T1000 (cell line): ENCODE measurements around the gene LIPJ.

ENCODE experiments used
- DNase-seq: peaks from one replicate; lab custom pipeline; 2025; ENCODE audit warnings: mixed read lengths; lab: John Stamatoyannopoulos, UW

LIPJ gene

DNA sequence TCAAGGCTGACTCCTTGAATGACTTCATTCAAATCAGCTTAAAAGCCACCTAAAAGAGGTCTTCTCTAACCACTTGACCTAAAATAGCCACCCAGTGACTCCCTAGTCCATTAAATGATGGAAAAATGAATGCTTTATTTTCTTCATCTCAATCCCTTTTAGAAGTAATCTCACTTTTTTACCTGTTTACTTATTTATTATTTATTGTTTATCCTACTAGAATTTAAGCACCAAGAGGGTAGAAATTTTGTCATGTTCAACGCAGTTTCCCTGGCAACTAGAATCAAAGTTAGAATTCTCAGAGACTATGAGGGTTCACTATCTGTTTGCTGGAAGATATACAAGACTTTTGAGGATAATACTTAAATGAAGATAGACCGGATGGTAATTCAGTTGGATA lies at the start of gene LIPJ:
Gene LIPJ (plus strand): TSS at position 301 of the 400 bp plus-strand sequence. CDS start 3,926 bp downstream, outside the sequence.
- DNase-seq, result no peak

DNA sequence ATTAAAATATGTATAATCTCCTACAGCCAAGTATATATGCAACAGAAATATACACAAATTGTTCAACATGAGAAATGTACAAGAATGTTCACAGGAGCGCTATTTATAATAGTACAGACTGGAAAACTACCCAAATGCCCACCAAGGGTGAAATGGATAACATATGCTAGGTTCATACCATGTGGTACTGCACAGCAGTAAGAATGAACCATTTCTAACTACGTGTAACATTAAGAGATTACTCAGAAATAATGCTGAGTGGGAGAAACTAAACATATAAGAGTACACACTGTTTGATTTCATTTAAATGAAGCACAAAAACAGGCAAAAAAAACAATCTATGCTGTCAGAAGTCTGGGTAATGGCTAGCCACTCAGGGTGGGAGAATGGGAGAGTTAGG lies 49.2 kb upstream of the LIPJ start:
- DNase-seq, result no peak

- no peak for DNase-seq
Measured at GRCh38 chr10:88538048-88538447, 48.5 kb upstream of the LIPJ start.

DNA sequence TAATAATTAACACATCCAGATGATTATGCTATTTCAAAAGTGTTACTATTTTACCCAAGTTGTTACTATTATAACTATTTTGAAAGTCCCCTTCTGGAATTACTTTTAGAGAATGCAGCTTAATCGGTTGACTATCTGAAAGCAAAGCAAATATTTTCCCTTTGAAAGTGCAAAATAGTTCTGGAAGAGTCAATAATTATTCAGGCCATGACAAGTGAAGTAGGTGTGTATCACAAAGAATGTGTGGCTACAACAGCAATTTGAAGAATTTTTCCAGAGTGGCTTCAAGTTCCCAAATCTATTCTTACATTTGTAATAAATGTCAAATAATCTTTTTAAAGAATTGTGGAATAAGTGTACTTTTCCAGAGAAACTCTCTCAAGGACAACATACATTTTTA lies 46.2 kb upstream of the LIPJ start:
- no peak for DNase-seq

DNA sequence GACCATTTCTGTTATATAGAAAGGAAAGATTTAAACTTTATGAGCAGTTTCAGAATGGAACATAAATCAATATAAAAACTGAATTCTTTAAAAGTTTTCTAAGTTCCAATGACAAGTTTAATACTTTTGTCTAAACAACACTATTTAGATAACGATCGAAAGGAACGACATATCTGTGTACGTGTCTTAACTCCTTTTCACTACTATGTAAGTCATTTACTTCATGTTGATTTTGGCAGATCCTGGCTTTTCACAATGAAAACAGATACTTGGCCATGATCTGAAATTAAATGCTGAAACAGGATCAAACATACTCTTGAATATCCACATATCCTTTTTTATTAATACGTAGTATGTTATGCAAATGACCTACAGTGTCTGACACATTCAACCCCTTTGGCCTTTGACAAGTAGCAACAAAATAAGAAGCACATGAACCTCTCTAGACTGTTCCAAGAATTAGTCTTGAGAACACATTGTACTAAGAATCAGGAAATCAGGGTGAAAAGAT lies 45.4 kb upstream of the LIPJ start:
- no peak for DNase-seq

DNA sequence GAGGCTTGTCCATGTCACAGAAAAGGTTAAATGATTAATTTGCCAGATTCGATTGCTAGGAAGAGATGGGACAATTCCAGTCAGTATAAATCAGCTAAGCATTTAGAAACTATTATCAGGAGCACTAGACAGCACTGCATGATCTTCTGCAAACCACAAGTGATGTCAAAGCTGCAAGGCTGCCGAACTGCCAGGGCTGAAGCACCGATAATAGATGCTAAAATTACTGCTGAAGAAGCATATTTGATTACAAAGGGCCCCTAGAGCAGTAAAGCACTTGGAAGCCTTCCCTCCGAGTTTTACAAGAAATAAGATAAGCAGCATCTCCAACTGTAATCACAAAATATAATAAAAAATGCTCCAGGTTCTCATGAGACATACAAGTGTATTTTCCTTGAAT lies 44.0 kb upstream of the LIPJ start:
- no peak for DNase-seq

DNA sequence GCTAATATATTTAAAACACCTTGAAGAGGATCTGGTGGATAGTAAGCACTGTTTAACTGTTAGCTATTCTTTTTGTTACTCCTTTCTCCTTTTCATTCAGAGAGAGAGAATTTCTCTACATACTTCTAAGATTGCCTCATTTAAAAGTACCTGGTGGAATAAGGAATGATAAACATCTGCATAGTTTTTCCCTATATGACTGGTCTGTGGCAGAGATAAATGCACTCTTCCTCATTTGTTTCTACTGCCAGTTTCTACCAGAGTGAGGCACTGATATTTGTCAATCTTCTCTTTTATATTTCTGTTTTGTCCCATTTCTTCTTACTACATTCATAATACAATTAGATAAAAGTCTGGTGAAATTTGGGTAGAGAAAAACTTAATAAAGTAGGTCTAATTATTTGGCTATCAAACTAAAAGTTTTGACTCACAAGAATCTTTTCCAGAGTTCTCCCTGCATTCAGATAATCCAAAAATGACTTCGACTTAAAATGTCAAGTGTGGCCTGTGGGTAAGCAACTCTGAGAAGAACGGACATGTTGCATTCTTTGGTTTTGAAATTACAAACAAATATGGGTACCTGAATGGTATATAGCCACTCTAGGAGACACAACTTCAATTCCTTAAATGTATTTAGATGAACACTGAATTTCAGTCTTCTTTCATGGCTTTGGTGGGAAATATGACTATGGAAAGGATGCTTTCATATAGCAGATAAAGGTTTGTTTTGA lies 42.3 kb upstream of the LIPJ start:
- DNase-seq, result no peak

DNA sequence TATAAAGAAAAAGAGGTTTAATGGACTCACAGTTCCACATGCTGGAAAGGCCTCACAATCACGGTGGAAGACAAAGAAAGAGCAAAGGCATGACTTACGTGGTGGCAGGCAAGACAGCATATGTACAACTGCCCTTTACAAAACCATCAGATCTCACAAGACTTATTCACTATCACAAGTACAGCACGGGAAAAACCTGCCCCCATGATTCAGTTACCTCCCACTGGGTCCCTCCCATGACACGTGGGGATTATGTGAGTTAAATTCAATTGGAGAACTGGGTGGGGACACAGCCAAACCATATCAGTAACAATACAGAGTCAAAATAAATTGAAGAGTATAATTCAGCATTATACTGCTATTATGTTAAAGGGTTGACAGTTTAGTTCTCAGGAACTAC lies 41.2 kb upstream of the LIPJ start:
- DNase-seq, result no peak

- DNase-seq, result no peak
Measured at GRCh38 chr10:88546497-88546896, 40.1 kb upstream of the LIPJ start.

GRCh38 chr10:88551246-88551645 lies 35.3 kb upstream of the LIPJ start:
- DNase-seq, result no peak

DNA sequence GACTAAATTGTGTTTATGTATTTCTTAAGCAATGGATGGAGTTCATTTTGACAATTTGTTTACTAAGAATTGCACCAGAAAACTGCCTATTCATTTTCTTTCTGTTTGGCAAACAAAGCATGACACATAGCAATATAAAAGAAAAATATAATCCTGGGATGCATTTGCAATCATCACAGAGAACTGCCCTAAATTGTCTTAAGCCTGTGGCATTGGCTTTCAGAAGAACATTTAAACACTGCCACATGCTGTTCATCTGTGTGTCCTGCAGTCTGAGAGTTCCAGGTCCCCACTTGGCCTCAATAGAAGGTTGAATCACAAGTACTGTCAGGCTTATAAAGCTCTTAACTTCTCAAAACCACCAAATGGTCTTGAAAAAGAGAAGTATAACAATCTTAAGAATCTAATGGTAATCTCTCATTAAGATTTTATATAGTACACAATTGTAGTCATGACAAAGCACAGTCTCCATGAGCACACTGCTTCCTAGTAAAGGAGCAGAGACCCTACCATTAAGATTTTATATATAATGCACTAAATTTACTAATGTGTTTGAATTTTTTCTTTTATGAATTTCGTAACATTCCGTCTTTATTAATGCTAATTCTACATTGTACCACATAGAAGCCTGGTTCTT lies 33.3 kb upstream of the LIPJ start:
- DNase-seq, result peak; percentile 11

DNA sequence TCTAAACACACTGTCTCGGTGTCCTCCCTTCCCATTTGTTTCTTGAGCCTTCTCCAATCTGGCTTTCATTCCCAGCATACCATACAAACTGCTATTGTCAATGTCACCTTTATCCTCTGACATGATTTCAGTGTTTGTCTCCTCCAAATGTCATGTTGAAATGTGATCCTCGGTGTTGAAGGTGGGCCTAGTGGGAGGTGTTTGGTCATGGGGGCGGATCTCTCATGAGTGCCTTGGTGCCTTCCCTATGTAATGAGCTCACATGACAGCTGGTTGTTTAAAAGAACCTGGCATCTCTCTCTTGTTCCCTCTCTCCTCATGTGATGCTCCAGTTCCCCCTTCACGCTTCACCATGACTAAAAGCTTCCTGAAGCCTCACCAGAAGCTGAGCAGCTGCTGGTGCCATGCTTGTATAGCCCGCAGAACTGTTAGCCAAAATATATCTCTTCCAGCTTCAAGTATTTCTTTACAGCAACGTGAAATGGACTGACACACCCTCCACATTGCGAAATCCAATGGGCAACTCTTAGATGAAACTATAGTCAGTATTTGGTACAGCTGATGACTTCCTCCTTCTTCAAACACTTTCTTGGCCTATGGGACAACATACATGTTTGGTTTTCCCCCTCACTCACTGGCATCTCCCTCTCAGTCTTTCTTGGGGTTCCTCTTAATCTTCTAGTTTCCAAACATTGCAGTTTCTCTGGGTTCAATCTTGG lies 31.2 kb upstream of the LIPJ start:
- no peak for DNase-seq

DNA sequence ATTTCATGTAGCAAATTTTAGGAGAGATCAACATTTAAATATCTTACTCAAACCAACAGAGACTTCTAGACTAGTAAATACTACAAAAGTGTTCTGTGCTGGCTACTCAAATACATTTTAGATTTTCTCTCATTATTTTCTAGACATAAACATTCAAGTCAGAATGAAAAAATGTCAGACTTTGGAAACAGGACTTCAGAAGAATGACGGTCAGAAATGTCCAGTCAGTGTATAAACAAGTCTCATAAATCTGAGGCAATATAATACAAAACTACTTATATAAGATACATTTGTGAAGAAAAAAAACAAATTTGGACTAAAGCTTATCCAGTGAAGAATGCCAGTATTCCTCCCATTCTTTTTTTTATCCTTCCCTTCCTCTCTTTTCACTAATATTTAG lies 29.3 kb upstream of the LIPJ start:
- DNase-seq, result no peak

DNA sequence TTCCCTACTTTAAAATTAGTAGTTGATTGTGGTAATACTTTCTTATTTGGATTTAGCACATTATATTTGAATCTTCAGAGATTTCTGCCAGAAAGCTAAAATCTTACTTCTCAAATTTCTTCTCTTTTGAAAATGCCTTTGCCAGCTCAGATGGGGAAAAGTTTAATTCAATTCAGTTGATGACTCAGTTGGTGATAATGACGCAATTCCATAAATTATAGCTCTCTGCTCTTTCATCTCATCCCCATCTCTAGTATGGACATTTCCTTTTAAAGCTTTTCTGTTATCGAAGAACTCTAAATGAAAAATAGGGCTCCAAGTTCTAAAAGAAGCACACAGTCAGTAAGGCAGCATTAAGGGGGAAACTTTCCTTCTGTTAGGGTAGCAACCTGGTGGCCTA lies 28.9 kb upstream of the LIPJ start:
- DNase-seq, result no peak

DNA sequence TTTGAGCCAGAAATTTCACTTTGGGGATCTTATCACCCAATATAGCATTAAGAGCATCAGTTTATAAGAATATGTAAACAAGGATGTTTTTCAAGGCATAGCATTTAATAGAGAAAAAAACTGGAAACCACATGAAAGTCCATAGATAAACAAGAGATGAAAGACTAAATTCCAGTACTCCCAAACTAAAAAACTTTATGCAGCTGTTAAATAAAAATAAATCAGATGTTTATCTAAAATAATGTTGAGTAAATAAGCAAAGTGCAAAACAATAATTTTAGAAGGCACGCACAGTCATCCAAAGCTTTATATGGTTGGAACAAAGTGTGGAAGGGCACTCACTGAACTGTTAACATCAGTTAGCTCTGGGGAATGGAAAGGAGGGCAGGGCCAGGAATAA lies 24.4 kb upstream of the LIPJ start:
- DNase-seq, result no peak

- DNase-seq, result no peak
Measured at GRCh38 chr10:88565072-88565471, 21.5 kb upstream of the LIPJ start.

DNA sequence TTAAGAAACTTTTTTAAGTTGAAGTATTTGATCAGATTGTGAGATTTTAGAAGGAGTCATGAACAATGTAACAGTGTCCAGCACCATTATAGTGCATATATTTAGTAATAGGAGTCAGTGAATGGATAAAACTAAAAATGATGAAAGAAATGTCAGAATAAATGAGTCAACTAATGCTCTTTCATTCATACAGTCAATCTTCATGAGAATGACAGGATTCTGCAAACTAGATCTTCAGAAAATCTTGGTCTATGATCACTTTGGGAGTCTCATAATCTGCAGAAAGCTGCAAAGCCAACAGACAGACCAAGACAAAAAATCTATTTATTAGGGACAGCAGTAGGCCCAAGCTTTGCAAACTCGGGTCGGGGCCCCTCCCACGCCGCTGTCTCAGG lies 4.2 kb upstream of the LIPJ start:
- DNase-seq, result no peak

- no peak for DNase-seq
Measured at GRCh38 chr10:88582806-88583583, 3.6 kb upstream of the LIPJ start, which contains the start of gene RNLS. TSS of gene RNLS (minus strand) at chr10:88583318.

DNA sequence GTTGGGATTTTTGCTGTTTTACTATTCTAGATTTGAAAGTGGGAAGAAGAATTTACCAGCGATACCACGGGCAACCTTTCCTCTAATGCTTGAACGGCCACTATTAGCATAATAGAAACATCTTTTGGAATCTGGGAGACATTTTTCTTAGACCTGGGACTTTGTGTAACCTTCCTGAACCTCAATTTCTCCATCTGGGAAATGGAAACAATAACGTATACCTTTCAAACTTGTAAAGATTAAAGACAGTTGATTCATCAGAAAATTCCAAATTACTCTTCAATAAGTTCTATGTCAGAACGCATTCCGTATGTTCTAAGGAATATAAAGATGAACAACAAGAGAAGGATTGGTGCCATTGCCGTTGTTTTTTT lies 3.0 kb upstream of the LIPJ start:
- no peak for DNase-seq

DNA sequence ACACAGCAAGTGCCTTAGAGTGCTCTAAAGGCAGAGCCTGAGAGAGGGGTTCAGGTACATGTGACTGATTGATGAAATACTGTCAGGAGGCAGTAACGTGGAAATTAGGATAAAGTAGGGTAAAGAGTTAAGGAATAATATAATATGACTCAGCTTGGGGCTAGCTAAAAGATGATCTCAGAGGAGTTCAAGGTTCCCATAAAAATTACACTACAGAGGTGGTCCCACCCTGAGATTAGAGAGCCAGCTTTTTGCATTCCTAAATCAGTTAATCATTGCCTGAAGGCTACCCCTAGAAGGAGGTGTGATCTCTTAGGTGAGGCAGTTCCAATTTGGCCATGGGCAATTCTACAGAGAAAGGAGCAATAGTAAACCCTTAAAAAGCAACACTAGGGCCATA lies 5.8 kb downstream of the LIPJ start:
- no peak for DNase-seq

DNA sequence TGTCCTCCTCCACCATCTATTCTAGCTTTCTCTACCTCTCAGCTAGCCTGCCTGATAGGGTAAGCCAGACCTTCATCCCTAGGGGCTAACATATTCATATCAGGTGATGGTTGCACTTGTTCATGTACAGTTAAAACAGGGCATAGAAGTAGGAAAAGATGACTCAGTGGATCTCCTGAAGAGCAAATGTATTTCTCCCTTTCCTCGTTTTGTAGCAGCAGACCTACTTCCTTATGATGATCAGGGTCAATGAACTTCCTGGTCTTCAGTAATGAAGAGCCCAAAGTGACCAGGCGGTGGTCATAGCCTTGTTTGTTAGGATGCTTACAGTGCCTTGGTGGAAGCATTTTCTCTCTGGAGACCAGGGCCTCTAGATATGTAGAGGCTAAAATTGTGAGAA lies 6.3 kb downstream of the LIPJ start:
- no peak for DNase-seq

DNA sequence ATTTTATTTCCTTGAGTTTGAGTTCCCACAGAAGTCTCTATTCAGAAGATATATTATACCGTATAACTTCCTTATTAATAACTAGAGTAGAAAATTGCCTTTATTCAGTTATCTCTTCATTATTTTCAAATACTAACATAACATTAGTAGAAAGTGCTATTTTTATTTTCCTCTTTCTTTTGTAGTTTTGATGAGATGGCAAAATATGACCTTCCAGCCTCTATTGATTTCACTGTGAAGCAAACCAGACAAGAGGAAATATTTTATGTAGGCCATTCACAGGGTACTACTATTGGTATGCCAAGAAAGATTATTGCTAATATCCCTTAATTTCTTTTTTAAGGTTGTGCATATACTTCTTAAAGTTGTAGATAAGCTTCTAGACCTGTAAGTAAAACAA lies 7.9 kb downstream of the LIPJ start:
- no peak for DNase-seq
